Muscle layer of duodenum (tissue), 2 donors: ENCODE measurements around the gene NOP56.

Experiments used
- H3K27ac ChIP-seq: one replicate; pipeline ENCODE4 v1.7.0; 2013; ENCODE audit warnings: mild to moderate bottlenecking, low read length
- H3K27me3 ChIP-seq: one replicate; pipeline ENCODE4 v1.7.0; 2013; ENCODE audit warnings: low read depth, mild to moderate bottlenecking, control low read depth, low read length
- H3K36me3 ChIP-seq, 2 donors: one replicate each; pipeline ENCODE4 v1.7.0; 2013; ENCODE audit warnings: low read length in 2 of 2, control low read depth in 1 of 2, mild to moderate bottlenecking in 1 of 2; ENCODE audit not compliant: insufficient read depth in 2 of 2, control insufficient read depth in 1 of 2
- H3K4me1 ChIP-seq, 2 donors: one replicate each; pipeline ENCODE4 v1.7.0; 2013; ENCODE audit warnings: low read length in 2 of 2, mild to moderate bottlenecking in 2 of 2, control low read depth in 1 of 2, moderate library complexity in 1 of 2; ENCODE audit not compliant: insufficient read depth in 2 of 2, control insufficient read depth in 1 of 2
- H3K4me3 ChIP-seq, 2 donors: one replicate each; pipeline ENCODE4 v1.7.0; 2013; ENCODE audit warnings: low read length in 2 of 2, low read depth in 1 of 2, mild to moderate bottlenecking in 1 of 2
- H3K9me3 ChIP-seq, 2 donors: one replicate each; pipeline ENCODE4 v1.7.0; 2013; ENCODE audit warnings: low read length in 2 of 2, control low read depth in 1 of 2, mild to moderate bottlenecking in 1 of 2; ENCODE audit not compliant: control insufficient read depth in 1 of 2
- donor health status: healthy.

The NOP56 gene

GRCh38 chr20:2705931-2706645 lies 53.7 kb downstream of the NOP56 start:
- H3K9me3 ChIP-seq = no peaks in the 10 kb centered on the region
- H3K36me3 ChIP-seq = peaks cover 0 to 7% of the 10 kb centered on the region in 2 donors
- H3K27ac ChIP-seq = no peak overlapping the region
- no peaks in the 10 kb centered on the region for H3K27me3 ChIP-seq
- no peak overlapping the region for H3K4me3 ChIP-seq
- H3K4me1 ChIP-seq = no peaks in the 10 kb centered on the region

DNA sequence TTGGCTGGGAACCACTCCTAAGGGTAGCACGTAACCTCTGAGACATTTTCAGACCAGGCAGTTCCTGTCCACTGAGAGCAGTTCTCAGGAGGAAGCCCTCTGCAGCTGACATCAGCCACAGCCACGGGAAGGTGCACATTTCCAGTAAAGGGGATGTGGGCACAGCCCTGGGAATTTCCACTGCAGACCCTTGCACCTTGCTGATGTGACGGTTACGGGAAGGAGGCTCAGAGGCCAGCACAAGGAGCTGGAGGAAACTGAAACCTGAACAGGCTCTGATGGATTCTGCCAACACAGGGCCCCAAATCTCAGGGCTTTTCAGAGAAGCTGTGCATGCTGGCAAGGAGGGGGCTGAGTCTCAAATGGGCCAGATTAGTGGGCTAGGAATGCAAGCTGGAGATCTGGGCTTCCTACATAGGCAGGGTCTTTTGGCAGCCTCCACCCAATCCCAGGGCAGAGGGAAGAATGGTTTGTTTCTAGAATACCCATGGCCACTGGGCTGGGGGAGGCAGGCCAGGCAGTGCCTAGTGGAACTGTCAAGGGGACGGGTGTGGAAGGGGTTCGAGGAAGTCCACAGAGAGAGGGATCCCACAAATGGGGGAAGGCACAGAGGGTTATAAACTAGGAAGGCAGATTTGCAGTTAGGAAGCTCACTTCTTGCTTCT lies 54.4 kb downstream of the NOP56 start:
- no peaks in the 10 kb centered on the region for H3K9me3 ChIP-seq
- peaks cover 0 to 7% of the 10 kb centered on the region in 2 donors for H3K36me3 ChIP-seq
- H3K4me3 ChIP-seq = no peak overlapping the region
- H3K4me1 ChIP-seq = no peaks in the 10 kb centered on the region
- no peaks in the 10 kb centered on the region for H3K27me3 ChIP-seq
- no peak overlapping the region for H3K27ac ChIP-seq

DNA sequence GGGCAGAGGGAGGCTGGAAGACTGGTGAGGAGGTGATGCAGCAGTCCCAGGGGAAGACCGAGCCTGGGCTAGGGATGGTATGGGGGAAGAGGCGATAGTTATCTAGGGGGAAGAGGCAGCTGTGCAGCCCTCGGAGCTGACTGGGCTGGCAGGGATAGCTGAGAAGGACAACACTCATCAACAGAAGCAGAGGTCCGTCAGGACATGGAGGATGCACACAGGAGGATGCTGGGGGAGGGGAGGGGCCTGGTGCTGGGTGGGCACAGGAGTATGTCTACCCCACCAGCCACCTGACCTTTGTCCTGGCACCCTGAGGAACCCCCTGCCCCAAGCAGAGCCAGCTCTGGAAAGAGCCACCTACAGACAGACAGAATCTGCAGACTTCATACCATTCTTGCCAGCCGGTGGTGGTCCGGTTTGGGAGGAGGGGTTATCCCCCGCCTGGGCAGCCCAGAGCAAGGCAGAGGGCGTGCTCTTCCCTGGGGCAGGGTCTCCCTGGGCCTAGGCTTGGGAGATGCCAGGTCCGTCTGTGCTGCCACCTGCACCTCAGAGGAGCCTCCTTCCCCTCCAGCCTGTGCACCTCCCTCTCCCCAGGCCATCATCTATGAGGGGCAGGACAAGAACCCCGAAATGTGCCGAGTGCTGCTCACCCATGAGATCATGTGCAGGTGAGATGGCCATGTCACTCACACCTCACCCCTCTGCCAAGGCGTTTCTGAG lies 55.1 kb downstream of the NOP56 start:
- no peak overlapping the region for H3K4me3 ChIP-seq
- no peak overlapping the region for H3K27ac ChIP-seq
- no peaks in the 10 kb centered on the region for H3K4me1 ChIP-seq
- no peaks in the 10 kb centered on the region for H3K27me3 ChIP-seq
- peaks cover 0 to 7% of the 10 kb centered on the region in 2 donors for H3K36me3 ChIP-seq
- no peaks in the 10 kb centered on the region for H3K9me3 ChIP-seq
